CD14-positive monocyte (primary cell): ENCODE data around the gene PLXDC2. TPM values are rescaled to one million over a fixed set of nuclear protein-coding genes. Genes with fewer than 3 reads are reported as not detected.

Experiments used
- DNase-seq, 3 donors: peaks; one replicate each; pipeline ENCODE4 v3.0.0-alpha.2; 2011 to 2022
- H2AFZ ChIP-seq: 2 replicates; pipeline ENCODE4 v1.6.0; 2012; ENCODE audit warnings: mild to moderate bottlenecking, low read depth, low read length, inconsistent platforms; ENCODE audit not compliant: insufficient read depth, poor library complexity, severe bottlenecking
- H3K27ac ChIP-seq, 2 donors: 1 replicate in 1 of 2; 2 replicates in 1 of 2; pipeline ENCODE4 v1.5.1; 2012 to 2013; ENCODE audit warnings: low read length in 2 of 2, control low read depth in 1 of 2, inconsistent platforms in 1 of 2, low read depth in 1 of 2, mild to moderate bottlenecking in 1 of 2
- H3K27me3 ChIP-seq, 2 donors: one replicate each; pipeline versions ENCODE4 v1.6.0 to v1.6.1; 2011 to 2013; ENCODE audit warnings: low read length in 2 of 2; ENCODE audit not compliant: control insufficient read depth in 2 of 2, insufficient read depth in 2 of 2
- H3K36me3 ChIP-seq, 2 donors: replicated peaks in 1 of 2; 1 replicate in 1 of 2; 2 replicates in 1 of 2; pipeline versions ENCODE4 v1.5.1 to v1.6.1; 2012 to 2013; ENCODE audit warnings: low read length in 2 of 2, control low read depth in 1 of 2, inconsistent platforms in 1 of 2, mild to moderate bottlenecking in 1 of 2; ENCODE audit not compliant: insufficient read depth in 2 of 2, control insufficient read depth in 1 of 2
- H3K4me1 ChIP-seq, 2 donors: 1 replicate in 1 of 2; 2 replicates in 1 of 2; pipeline versions ENCODE4 v1.5.1 to v1.6.1; 2012 to 2013; ENCODE audit warnings: low read length in 2 of 2, control low read depth in 1 of 2, inconsistent platforms in 1 of 2, mild to moderate bottlenecking in 1 of 2, moderate library complexity in 1 of 2; ENCODE audit not compliant: insufficient read depth in 2 of 2, control insufficient read depth in 1 of 2
- H3K4me2 ChIP-seq: replicated peaks from 2 replicates; pipeline ENCODE3; 2012; ENCODE audit warnings: low read length, moderate library complexity, mild to moderate bottlenecking; ENCODE audit not compliant: poor library complexity, severe bottlenecking; ENCODE audit errors: extremely low read depth
- H3K4me3 ChIP-seq, 3 experiments: fragments of 200-600 bp in 1 of 3; sonication (generic) in 1 of 3; replicated peaks in 1 of 3; 1 replicate in 2 of 3; 2 replicates in 1 of 3; pipeline ENCODE4 v1.5.1; 2011 to 2013; ENCODE audit warnings: low read length in 3 of 3, mild to moderate bottlenecking in 3 of 3, control low read depth in 2 of 3, low read depth in 2 of 3, inconsistent platforms in 1 of 3, moderate library complexity in 1 of 3
- H3K79me2 ChIP-seq: 2 replicates; pipeline ENCODE4 v1.6.0; 2012; ENCODE audit warnings: mild to moderate bottlenecking, control low read depth, inconsistent platforms, low read length, moderate library complexity; ENCODE audit not compliant: insufficient read depth
- H3K9ac ChIP-seq: 2 replicates; pipeline ENCODE4 v1.6.0; 2017; ENCODE audit warnings: low read length, mild to moderate bottlenecking; ENCODE audit not compliant: insufficient read depth, poor library complexity, severe bottlenecking
- H3K9me3 ChIP-seq, 2 donors: replicated peaks in 1 of 2; 1 replicate in 1 of 2; 2 replicates in 1 of 2; pipeline versions ENCODE4 v1.5.1 to v1.6.1; 2012 to 2013; ENCODE audit warnings: low read length in 2 of 2, control low read depth in 1 of 2; ENCODE audit not compliant: control insufficient read depth in 1 of 2, insufficient read depth in 1 of 2
- H4K20me1 ChIP-seq: 2 replicates; pipeline ENCODE4 v1.6.0; 2012; ENCODE audit warnings: mild to moderate bottlenecking, low read length, control low read depth, moderate library complexity; ENCODE audit not compliant: insufficient read depth
- H3K27ac Mint-ChIP-seq, 7 donors: one replicate each; pipeline ENCODE4 v1.8.0; 2020; ENCODE audit warnings: mild to moderate bottlenecking in 7 of 7, mixed read lengths in 7 of 7, moderate library complexity in 6 of 7, inconsistent platforms in 2 of 7
- H3K27me3 Mint-ChIP-seq, 3 donors: one replicate each; pipeline ENCODE4 v1.8.0; 2021 to 2022; ENCODE audit warnings: low read depth in 3 of 3, mild to moderate bottlenecking in 3 of 3, mixed read lengths in 3 of 3, moderate library complexity in 3 of 3, inconsistent platforms in 1 of 3
- H3K36me3 Mint-ChIP-seq, 2 donors: one replicate each; pipeline ENCODE4 v1.8.0; 2020; ENCODE audit warnings: mixed read lengths in 2 of 2, inconsistent platforms in 1 of 2, mild to moderate bottlenecking in 1 of 2
- H3K4me1 Mint-ChIP-seq: one replicate; pipeline ENCODE4 v1.8.0; 2020; ENCODE audit warnings: mild to moderate bottlenecking, mixed read lengths
- H3K4me3 Mint-ChIP-seq, 2 donors: one replicate each; pipeline ENCODE4 v1.8.0; 2020; ENCODE audit warnings: mild to moderate bottlenecking in 2 of 2, mixed read lengths in 2 of 2, moderate library complexity in 1 of 2
- H3K9me3 Mint-ChIP-seq, 7 donors: one replicate each; pipeline ENCODE4 v1.8.0; 2020 to 2022; ENCODE audit warnings: mixed read lengths in 7 of 7, mild to moderate bottlenecking in 6 of 7, moderate library complexity in 6 of 7, inconsistent platforms in 2 of 7
- WGBS: methylation state at CpG from one replicate; pipeline ENCODE4 v1.1.5; 2013; ENCODE audit warnings: missing lambda C conversion rate; ENCODE audit not compliant: insufficient coverage; 5-methylcytosine and 5-hydroxymethylcytosine counted together
- intact Hi-C, 2 donors: fragments of 100-400 bp; cut with micrococcal nuclease; formaldehyde crosslinking; loops; one replicate each; pipeline versions ENCODE4 v1.15.0 to v1.15.1; 2023
- polyA plus RNA-seq, 3 donors: library from polyadenylated mRNA; depleted of rRNA in 1 of 3; unstranded in 2 of 3; stranded (reverse) in 1 of 3; fragments of 300-500 nt in 2 of 3; fragments of >200 nt in 1 of 3; fragmentation: Illumina TruSeq in 2 of 3; gene quantifications; 1 replicate in 2 of 3; 2 replicates in 1 of 3; pipeline ENCODE4 v1.2.3, GENCODE V29; 2012 to 2021
- TF ChIP-seq, protein P1 (sequence below): fragments of 200-600 bp; IDR thresholded peaks from one replicate; pipeline ENCODE4 v1.8.0; 2022; ENCODE audit warnings: antibody characterized with exemption, mild to moderate bottlenecking

PLXDC2 gene
- polyA plus RNA-seq, 3 donors = 37.5 to 128 (median 93.6) TPM

DNA sequence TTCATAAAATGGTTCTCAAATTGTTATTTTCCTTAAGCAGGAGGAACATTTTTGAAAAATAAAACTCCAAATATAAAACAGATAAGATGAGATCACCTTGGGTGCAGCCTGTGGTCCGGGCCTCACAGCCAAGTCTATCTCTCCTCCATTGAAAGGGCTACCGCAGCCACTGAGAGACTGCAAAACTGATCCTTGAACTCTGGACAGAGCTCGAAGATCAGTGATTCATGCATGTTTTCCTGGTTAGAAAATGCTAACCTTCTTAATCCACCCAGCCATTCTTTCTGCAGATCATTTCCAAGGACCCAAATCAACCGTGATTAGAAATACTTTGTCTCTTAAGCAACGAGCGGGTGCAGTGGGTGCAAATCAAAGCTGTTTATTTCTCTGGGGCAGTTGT is 378.8 kb downstream of the PLXDC2 start:
- H3K27me3 ChIP-seq = no peaks in the 10 kb centered on the region
- H4K20me1 ChIP-seq = peaks cover 10% of the 10 kb centered on the region
- H3K27ac Mint-ChIP-seq = no peak overlapping the region
- H3K4me1 Mint-ChIP-seq = no peaks in the 10 kb centered on the region
- TF ChIP-seq, protein P1, sequence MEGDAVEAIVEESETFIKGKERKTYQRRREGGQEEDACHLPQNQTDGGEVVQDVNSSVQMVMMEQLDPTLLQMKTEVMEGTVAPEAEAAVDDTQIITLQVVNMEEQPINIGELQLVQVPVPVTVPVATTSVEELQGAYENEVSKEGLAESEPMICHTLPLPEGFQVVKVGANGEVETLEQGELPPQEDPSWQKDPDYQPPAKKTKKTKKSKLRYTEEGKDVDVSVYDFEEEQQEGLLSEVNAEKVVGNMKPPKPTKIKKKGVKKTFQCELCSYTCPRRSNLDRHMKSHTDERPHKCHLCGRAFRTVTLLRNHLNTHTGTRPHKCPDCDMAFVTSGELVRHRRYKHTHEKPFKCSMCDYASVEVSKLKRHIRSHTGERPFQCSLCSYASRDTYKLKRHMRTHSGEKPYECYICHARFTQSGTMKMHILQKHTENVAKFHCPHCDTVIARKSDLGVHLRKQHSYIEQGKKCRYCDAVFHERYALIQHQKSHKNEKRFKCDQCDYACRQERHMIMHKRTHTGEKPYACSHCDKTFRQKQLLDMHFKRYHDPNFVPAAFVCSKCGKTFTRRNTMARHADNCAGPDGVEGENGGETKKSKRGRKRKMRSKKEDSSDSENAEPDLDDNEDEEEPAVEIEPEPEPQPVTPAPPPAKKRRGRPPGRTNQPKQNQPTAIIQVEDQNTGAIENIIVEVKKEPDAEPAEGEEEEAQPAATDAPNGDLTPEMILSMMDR = no peak
- no peaks in the 10 kb centered on the region for H3K9me3 ChIP-seq
- no peaks in the 10 kb centered on the region for H3K79me2 ChIP-seq
- no peak overlapping the region for H3K4me3 Mint-ChIP-seq
- H3K27me3 Mint-ChIP-seq = no peaks in the 10 kb centered on the region
- H3K9ac ChIP-seq = no peak overlapping the region
- H3K4me2 ChIP-seq = no peak overlapping the region
- peaks cover 27 to 39% of the 10 kb centered on the region in 2 donors for H3K36me3 Mint-ChIP-seq
- H3K4me1 ChIP-seq = no peaks in the 10 kb centered on the region
- H3K27ac ChIP-seq = no peak overlapping the region
- whole genome bisulfite sequencing = 100% methylated on average over 3 of the region's 6 CpGs
- intact Hi-C loops = no loop called here
- peaks cover 0 to 1% (median 0%) of the 10 kb centered on the region in 7 donors for H3K9me3 Mint-ChIP-seq
- H3K4me3 ChIP-seq = no peak overlapping the region
- no peak for DNase-seq
- H3K36me3 ChIP-seq = peaks cover 13 to 41% of the 10 kb centered on the region in 2 donors
- H2AFZ ChIP-seq = no peak overlapping the region

DNA sequence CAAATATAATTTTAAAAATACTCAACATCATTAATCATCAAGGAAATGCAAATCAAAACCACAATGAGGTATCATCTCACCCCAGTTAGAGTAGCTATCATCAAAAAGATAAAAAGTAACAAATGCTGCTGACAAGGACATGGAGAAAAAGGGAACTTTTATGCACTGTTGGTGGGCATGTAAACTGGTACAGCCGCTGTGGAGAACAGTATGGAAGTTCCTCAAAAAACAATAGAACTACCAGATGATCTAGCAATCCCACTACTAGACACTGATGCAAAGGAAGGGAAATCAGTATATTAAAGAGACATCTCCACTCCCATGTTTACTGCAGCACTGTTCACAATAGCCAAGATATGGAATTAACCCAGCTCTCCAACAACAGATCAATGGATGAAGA is 384.5 kb downstream of the PLXDC2 start:
- intact Hi-C loops = no loop called here
- peak; percentile 23 to 46 (median 43) for DNase-seq
- Histone ChIP-seq H3K36me3 (peaks cover 5 to 11% of the 10 kb centered on the region in 2 donors), H2AFZ (no peak overlapping the region), H3K27ac (peak overlapping the region in 1 of 2 donors; percentile 45), H3K4me2 (no peak overlapping the region), H3K4me3 (no peak overlapping the region), H3K9ac (no peak overlapping the region), H3K9me3 (no peaks in the 10 kb centered on the region), H3K79me2 (no peaks in the 10 kb centered on the region), H4K20me1 (no peaks in the 10 kb centered on the region), H3K4me1 (peaks cover 23 to 34% of the 10 kb centered on the region in 2 donors), H3K27me3 (no peaks in the 10 kb centered on the region)
- Mint-ChIP-seq H3K9me3 (no peaks in the 10 kb centered on the region), H3K4me1 (peaks cover 29% of the 10 kb centered on the region), H3K4me3 (no peak overlapping the region), H3K36me3 (peaks cover 14 to 18% of the 10 kb centered on the region in 2 donors), H3K27ac (peak overlapping the region; percentile 16 to 80 (median 69)), H3K27me3 (peaks cover 0 to 1% (median 0%) of the 10 kb centered on the region in 3 donors)
- TF ChIP-seq, protein P1 = no peak
- WGBS = no CpG with 5 or more reads among the region's 1 CpG
